Measurements from ENCODE around the gene ZAP70. TPM values are rescaled to one million over a fixed set of nuclear protein-coding genes. Genes with fewer than 3 reads are reported as not detected.
A peak's percentile ranks its signal among the peaks of the same experiment; 100 is the strongest.

The ZAP70 gene
- total RNA-seq, 1 donor from 2014 or later = 3.8 TPM

DNA sequence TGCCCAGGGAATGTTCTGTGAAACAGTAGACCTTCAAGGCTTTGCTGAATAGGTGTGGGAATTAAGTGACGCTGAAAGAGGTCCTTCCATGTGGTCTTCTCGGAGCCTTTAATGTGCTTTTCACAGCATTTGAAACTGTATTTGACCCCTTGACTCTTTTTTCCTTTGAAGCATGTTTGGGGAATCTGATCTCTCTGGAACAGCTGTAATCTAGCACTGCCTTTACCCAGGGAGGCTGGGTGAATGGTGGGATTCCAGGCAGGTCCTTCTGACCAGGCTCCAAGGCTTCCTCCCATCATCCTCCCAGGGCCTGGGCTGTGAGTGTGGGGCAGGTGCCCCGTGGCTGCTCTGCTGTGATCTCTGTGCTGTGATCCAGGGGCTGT is 4.2 kb downstream of the ZAP70 start:
- peak overlapping the region; percentile 59 for H3K27ac Mint-ChIP-seq

DNA sequence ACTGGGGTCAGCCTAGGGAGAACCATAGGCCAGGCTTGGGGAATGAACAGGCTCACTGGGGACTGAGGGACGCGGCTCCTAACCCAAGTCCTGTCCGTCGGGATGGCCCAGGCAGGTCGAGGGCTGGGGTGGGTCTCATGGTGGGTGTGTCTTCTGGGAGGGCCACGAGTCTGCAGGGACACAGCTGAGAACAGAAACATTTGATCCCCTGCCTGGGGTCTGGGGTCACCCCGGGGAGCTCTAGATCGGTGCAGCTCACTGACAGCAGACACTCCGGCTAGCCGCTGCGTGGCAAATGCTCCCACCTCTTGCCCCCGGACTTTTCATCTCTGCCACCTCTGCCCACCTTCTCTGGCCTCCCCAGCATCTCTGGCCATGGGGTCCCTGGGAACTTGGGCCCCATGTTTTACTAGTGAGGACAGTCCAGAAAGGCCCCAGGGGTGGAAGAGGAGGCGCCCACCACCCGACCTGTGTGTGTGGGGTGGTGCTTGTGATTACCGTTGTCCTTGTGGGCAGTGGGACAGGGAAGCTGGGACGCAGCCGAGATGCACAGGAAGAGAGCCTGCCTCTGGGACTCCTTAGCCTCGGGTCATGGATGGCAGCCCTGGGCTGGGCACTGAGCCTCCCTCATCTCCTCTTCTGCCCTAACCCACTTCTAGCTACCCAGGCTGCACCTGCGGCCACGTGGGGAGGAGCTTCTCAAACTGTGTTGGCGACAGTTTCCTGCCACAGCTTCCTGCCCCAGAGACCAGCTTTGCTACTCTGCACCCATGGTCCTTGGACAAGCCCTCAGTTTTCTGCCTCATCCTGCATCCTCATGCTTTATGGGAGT is 4.9 kb downstream of the ZAP70 start:
- TF ChIP-seq, protein P1, sequence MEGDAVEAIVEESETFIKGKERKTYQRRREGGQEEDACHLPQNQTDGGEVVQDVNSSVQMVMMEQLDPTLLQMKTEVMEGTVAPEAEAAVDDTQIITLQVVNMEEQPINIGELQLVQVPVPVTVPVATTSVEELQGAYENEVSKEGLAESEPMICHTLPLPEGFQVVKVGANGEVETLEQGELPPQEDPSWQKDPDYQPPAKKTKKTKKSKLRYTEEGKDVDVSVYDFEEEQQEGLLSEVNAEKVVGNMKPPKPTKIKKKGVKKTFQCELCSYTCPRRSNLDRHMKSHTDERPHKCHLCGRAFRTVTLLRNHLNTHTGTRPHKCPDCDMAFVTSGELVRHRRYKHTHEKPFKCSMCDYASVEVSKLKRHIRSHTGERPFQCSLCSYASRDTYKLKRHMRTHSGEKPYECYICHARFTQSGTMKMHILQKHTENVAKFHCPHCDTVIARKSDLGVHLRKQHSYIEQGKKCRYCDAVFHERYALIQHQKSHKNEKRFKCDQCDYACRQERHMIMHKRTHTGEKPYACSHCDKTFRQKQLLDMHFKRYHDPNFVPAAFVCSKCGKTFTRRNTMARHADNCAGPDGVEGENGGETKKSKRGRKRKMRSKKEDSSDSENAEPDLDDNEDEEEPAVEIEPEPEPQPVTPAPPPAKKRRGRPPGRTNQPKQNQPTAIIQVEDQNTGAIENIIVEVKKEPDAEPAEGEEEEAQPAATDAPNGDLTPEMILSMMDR (IDR thresholded peaks at IDR 0.05; ENCODE audit: unreplicated experiment) = no peak
- H3K27ac Mint-ChIP-seq = peak overlapping the region; percentile 59
- H3K4me1 Mint-ChIP-seq (ENCODE audit: low read depth) = peaks cover 15% of the 10 kb centered on the region
- H3K36me3 Mint-ChIP-seq (ENCODE audit: insufficient read depth) = no peaks in the 10 kb centered on the region
- no peaks in the 10 kb centered on the region for H3K9me3 Mint-ChIP-seq (ENCODE audit: low read depth)
- DNase-seq (ENCODE audit: low spot score, unreplicated experiment) = no peak
- no peak overlapping the region for H3K4me3 Mint-ChIP-seq (ENCODE audit: low read depth)
- no peaks in the 10 kb centered on the region for H3K27me3 Mint-ChIP-seq

More for the DNA sequence above, 4.2 kb downstream of the ZAP70 start:
- no peak for DNase-seq (ENCODE audit: low spot score, unreplicated experiment)
- Mint-ChIP-seq H3K4me3 (ENCODE audit: low read depth) (no peak overlapping the region), H3K4me1 (ENCODE audit: low read depth) (peaks cover 18% of the 10 kb centered on the region), H3K36me3 (ENCODE audit: insufficient read depth) (no peaks in the 10 kb centered on the region), H3K27me3 (no peaks in the 10 kb centered on the region), H3K9me3 (ENCODE audit: low read depth) (no peaks in the 10 kb centered on the region)
- TF ChIP-seq, protein P1 (IDR thresholded peaks at IDR 0.05; ENCODE audit: unreplicated experiment) = no peak

DNA sequence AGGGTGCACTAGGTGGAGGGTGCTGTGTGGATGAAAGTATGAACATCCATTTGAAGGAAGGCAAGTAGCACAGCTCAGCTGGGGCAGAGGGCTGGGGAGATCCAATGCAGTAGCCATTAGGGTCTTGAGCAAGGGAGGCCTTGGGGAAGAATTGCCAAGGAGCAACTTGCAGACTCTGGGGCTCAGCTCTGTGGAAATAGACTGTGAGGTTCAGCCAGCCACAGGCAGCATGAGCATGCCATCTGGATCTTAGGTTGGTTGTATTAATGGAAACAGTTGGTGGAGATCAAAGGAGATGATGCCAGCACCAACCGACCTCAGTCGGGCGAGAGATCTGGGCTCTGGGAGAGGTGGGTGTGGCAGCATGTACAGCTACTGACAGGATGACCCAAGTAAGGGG is 5.6 kb downstream of the ZAP70 start:
- peak overlapping the region; percentile 15 for H3K27ac Mint-ChIP-seq
- no peak for DNase-seq (ENCODE audit: low spot score, unreplicated experiment)
- TF ChIP-seq, protein P1 (IDR thresholded peaks at IDR 0.05; ENCODE audit: unreplicated experiment) = no peak
- peaks cover 12% of the 10 kb centered on the region for H3K4me1 Mint-ChIP-seq (ENCODE audit: low read depth)
- no peaks in the 10 kb centered on the region for H3K27me3 Mint-ChIP-seq
- no peak overlapping the region for H3K4me3 Mint-ChIP-seq (ENCODE audit: low read depth)
- no peaks in the 10 kb centered on the region for H3K9me3 Mint-ChIP-seq (ENCODE audit: low read depth)
- no peaks in the 10 kb centered on the region for H3K36me3 Mint-ChIP-seq (ENCODE audit: insufficient read depth)

DNA sequence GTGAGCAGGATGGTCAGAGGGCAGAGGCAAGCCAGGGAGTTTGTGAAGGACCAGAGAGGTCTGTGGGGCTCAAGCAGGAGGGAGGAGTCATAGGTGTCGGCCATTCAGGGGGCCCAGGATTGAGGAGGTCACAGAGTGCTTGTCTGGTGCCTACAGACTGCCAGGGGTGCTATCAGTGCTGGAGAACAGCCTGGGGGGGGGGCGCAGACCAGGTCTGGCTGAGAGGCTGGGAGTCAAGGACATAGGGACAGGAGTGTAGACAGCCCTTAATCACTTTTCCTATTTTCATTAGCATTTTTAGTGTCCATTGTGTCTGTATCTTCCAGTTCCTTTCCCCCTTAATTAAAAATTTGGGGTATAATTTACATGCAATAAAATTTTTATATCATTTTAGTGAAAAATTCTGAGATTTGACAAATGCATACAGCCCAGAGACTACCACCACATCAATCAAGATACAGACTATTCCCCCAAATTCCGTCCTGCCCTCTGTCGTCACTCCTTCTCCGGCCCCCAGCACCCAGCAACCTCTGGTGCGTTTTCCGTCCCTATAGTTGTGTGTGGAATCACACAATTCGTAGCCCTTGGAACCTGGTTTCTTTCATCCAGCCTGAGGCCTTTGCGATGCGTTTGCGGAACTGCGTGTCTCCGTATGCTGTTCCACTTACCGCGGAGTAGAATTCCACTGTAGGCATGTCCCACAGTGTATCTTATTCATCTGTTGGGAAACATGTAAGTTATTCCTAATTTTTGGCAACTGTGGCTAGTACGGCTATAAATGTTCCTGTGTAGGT is 6.2 kb downstream of the ZAP70 start:
- peak overlapping the region; percentile 15 for H3K27ac Mint-ChIP-seq
- DNase-seq (ENCODE audit: low spot score, unreplicated experiment) = no peak
- H3K4me1 Mint-ChIP-seq (ENCODE audit: low read depth) = peaks cover 12% of the 10 kb centered on the region
- H3K27me3 Mint-ChIP-seq = no peaks in the 10 kb centered on the region
- H3K36me3 Mint-ChIP-seq (ENCODE audit: insufficient read depth) = no peaks in the 10 kb centered on the region
- H3K9me3 Mint-ChIP-seq (ENCODE audit: low read depth) = no peaks in the 10 kb centered on the region
- no peak overlapping the region for H3K4me3 Mint-ChIP-seq (ENCODE audit: low read depth)
- TF ChIP-seq, protein P1 (IDR thresholded peaks at IDR 0.05; ENCODE audit: unreplicated experiment) = no peak

DNA sequence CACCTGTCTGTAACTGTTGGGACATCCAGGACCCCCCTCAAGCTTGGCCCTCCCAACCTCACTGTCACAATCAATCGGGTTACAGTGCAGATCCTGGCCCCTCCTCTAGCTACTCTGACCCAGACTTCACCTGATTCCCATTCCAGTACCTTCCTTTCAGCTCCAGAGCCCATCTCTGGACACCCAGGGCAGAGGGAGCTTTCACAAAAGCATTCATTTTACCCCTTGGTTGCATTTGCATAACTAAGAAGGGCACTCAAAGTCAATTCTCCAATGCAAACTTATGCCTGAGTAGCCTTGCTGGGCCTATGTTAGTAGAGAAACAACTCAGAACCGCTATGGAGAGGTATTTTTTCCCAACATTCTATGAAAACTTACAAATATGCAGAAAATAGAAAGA is 7.4 kb downstream of the ZAP70 start:
- Mint-ChIP-seq H3K27me3 (no peaks in the 10 kb centered on the region), H3K9me3 (ENCODE audit: low read depth) (no peaks in the 10 kb centered on the region), H3K4me1 (ENCODE audit: low read depth) (peaks cover 12% of the 10 kb centered on the region), H3K36me3 (ENCODE audit: insufficient read depth) (no peaks in the 10 kb centered on the region), H3K4me3 (ENCODE audit: low read depth) (no peak overlapping the region), H3K27ac (no peak overlapping the region)
- TF ChIP-seq, protein P1 (IDR thresholded peaks at IDR 0.05; ENCODE audit: unreplicated experiment) = no peak
- DNase-seq (ENCODE audit: low spot score, unreplicated experiment) = no peak

Measured in progenitor cell of endocrine pancreas (in vitro differentiated cells).